Thyroid gland (tissue), 4 donors: Measurements from ENCODE around the gene RASGRP2. TPM values are rescaled to one million over a fixed set of nuclear protein-coding genes. Genes with fewer than 3 reads are reported as not detected.

Experiments
- DNase-seq, 2 donors: peaks; one replicate each; pipeline ENCODE4 v3.0.0-alpha.2; 2019
- H3K27ac ChIP-seq, 3 donors: fragments of 200-600 bp; sonication (generic); 1 replicate in 2 of 3; 2 replicates in 1 of 3; pipeline ENCODE4 v1.5.1; 2016 to 2019; ENCODE audit warnings: mild to moderate bottlenecking in 1 of 3, moderate library complexity in 1 of 3
- H3K27me3 ChIP-seq: fragments of 200-600 bp; sonication (generic); one replicate; pipeline ENCODE4 v1.5.1; 2019
- H3K36me3 ChIP-seq, 2 donors: fragments of 200-600 bp; sonication (generic); one replicate each; pipeline ENCODE4 v1.5.1; 2016 to 2019
- H3K4me1 ChIP-seq, 2 donors: fragments of 200-600 bp; sonication (generic); one replicate each; pipeline ENCODE4 v1.5.1; 2017 to 2019
- H3K4me3 ChIP-seq, 3 donors: fragments of 200-600 bp; sonication (generic); replicated peaks in 1 of 3; 1 replicate in 2 of 3; 2 replicates in 1 of 3; pipeline ENCODE4 v1.5.1; 2016; ENCODE audit warnings: mild to moderate bottlenecking in 1 of 3
- H3K9me3 ChIP-seq: fragments of 200-600 bp; sonication (generic); one replicate; pipeline ENCODE4 v1.5.1; 2017
- POLR2A ChIP-seq, 2 donors: fragments of 450-650 bp; IDR thresholded peaks; one replicate each; pipeline ENCODE4 v1.6.1; 2017; ENCODE audit warnings: antibody characterized with exemption in 2 of 2, mild to moderate bottlenecking in 2 of 2, moderate library complexity in 1 of 2
- WGBS, 2 donors: methylation state at CpG; one replicate each; pipeline ENCODE4 v1.1.5; 2017; 5-methylcytosine and 5-hydroxymethylcytosine counted together
- intact Hi-C: fragments of 100-400 bp; cut with DNase I; formaldehyde crosslinking; loops from one replicate; pipeline ENCODE4 v1.15.1; 2023
- total RNA-seq, 4 donors: library from RNA; depleted of rRNA; stranded (reverse); fragments of >200 nt; gene quantifications; one replicate each; pipeline ENCODE4 v1.2.3, GENCODE V29; 2016
- TF ChIP-seq, protein P1 (sequence below), 6 experiments: fragments of 200-600 bp in 3 of 6; fragments of 450-650 bp in 3 of 6; sonication (generic) in 3 of 6; IDR thresholded peaks; one replicate each; pipeline ENCODE4 v1.5.1; 2016 to 2019; ENCODE audit warnings: antibody characterized with exemption in 6 of 6, mild to moderate bottlenecking in 2 of 6, inconsistent platforms in 1 of 6, moderate library complexity in 1 of 6

The RASGRP2 gene
- total RNA-seq, 4 donors from 2014 or later = 2.8 to 8.9 (median 6.6) TPM

- TF ChIP-seq POLR2A (IDR thresholded peaks at IDR 0.05) = no peak
- TF ChIP-seq, protein P1, sequence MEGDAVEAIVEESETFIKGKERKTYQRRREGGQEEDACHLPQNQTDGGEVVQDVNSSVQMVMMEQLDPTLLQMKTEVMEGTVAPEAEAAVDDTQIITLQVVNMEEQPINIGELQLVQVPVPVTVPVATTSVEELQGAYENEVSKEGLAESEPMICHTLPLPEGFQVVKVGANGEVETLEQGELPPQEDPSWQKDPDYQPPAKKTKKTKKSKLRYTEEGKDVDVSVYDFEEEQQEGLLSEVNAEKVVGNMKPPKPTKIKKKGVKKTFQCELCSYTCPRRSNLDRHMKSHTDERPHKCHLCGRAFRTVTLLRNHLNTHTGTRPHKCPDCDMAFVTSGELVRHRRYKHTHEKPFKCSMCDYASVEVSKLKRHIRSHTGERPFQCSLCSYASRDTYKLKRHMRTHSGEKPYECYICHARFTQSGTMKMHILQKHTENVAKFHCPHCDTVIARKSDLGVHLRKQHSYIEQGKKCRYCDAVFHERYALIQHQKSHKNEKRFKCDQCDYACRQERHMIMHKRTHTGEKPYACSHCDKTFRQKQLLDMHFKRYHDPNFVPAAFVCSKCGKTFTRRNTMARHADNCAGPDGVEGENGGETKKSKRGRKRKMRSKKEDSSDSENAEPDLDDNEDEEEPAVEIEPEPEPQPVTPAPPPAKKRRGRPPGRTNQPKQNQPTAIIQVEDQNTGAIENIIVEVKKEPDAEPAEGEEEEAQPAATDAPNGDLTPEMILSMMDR (IDR thresholded peaks at IDR 0.05) = no peak
- H3K4me3 ChIP-seq = peak overlapping the region in 2 of 3 donors; percentile 57 to 60
- peaks cover 43 to 44% of the 10 kb centered on the region in 2 donors for H3K36me3 ChIP-seq
- WGBS, 2 donors = 22 to 33% methylated on average over 3 of the region's 3 CpGs
- H3K27me3 ChIP-seq = no peaks in the 10 kb centered on the region
- H3K4me1 ChIP-seq = peaks cover 17 to 30% of the 10 kb centered on the region in 2 donors
- DNase-seq = no peak
- H3K27ac ChIP-seq = no peak overlapping the region
- intact Hi-C loops = no loop called here
- H3K9me3 ChIP-seq = no peaks in the 10 kb centered on the region
Measured at GRCh38 chr11:64776875-64777274, 32.9 kb upstream of the RASGRP2 start.

GRCh38 chr11:64776425-64776824 lies 32.5 kb upstream of the RASGRP2 start:
- peaks cover 17 to 30% of the 10 kb centered on the region in 2 donors for H3K4me1 ChIP-seq
- peaks cover 47 to 48% of the 10 kb centered on the region in 2 donors for H3K36me3 ChIP-seq
- H3K27ac ChIP-seq = no peak overlapping the region
- DNase-seq = no peak
- no peaks in the 10 kb centered on the region for H3K27me3 ChIP-seq
- 65 to 66% methylated on average over 6 of the region's 6 CpGs for WGBS, 2 donors
- TF ChIP-seq POLR2A (IDR thresholded peaks at IDR 0.05) = no peak
- TF ChIP-seq, protein P1 (IDR thresholded peaks at IDR 0.05) = no peak
- intact Hi-C loops = no loop called here
- peak overlapping the region in 1 of 3 donors; percentile 60 for H3K4me3 ChIP-seq
- H3K9me3 ChIP-seq = no peaks in the 10 kb centered on the region

GRCh38 chr11:64774144-64774543 lies 30.2 kb upstream of the RASGRP2 start:
- H3K36me3 ChIP-seq = peaks cover 68 to 71% of the 10 kb centered on the region in 2 donors
- H3K4me3 ChIP-seq = no peak overlapping the region
- H3K27me3 ChIP-seq = no peaks in the 10 kb centered on the region
- TF ChIP-seq, protein P1 (IDR thresholded peaks at IDR 0.05) = no peak
- TF ChIP-seq POLR2A (IDR thresholded peaks at IDR 0.05) = no peak
- WGBS, 2 donors = 85% methylated on average over 5 of the region's 5 CpGs
- H3K4me1 ChIP-seq = peaks cover 11 to 23% of the 10 kb centered on the region in 2 donors
- no peak overlapping the region for H3K27ac ChIP-seq
- no peaks in the 10 kb centered on the region for H3K9me3 ChIP-seq
- intact Hi-C loops = no loop called here
- DNase-seq = no peak

DNA sequence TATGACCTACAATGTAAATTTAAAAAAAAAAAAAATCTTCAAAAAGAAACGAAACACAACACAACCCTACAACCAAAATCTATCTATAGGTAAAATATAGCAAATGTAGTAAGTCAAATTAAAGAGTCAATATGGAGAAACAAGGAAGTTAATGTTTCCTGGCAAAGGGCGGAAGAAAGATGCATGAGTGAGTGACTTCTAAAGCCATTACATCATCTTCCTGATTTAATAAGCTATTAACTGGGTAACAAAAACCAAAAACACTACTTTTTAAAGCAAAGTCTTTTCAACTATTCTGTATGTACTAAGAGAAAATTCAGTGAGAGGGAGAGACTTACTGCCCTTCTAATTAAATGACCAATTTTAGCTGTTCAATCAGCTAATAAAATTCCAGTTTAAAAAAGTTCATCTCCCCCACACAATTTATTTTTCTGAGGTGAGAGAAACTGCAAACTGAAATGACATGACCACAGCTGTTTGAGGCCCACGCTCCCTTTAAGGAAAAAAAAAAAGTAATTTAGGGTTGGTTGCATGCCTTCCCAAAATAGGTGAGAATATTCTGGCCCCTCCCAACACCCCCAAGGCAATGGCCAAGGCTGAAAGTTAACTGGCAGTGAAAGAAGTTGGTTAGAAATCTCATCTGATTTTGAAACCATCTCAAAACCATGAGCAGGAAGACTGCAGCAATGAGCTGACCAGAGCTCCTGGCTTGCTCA lies 28.5 kb upstream of the RASGRP2 start:
- no peak overlapping the region for H3K27ac ChIP-seq
- no peak overlapping the region for H3K4me3 ChIP-seq
- TF ChIP-seq, protein P1 (IDR thresholded peaks at IDR 0.05) = no peak
- no peak for TF ChIP-seq POLR2A (IDR thresholded peaks at IDR 0.05)
- H3K36me3 ChIP-seq = peaks cover 85 to 88% of the 10 kb centered on the region in 2 donors
- H3K4me1 ChIP-seq = peaks cover 11 to 23% of the 10 kb centered on the region in 2 donors
- WGBS, 2 donors = 76 to 79% methylated on average over 3 of the region's 3 CpGs
- H3K9me3 ChIP-seq = no peaks in the 10 kb centered on the region
- no peaks in the 10 kb centered on the region for H3K27me3 ChIP-seq
- DNase-seq = no peak
- intact Hi-C loops = no loop called here

DNA sequence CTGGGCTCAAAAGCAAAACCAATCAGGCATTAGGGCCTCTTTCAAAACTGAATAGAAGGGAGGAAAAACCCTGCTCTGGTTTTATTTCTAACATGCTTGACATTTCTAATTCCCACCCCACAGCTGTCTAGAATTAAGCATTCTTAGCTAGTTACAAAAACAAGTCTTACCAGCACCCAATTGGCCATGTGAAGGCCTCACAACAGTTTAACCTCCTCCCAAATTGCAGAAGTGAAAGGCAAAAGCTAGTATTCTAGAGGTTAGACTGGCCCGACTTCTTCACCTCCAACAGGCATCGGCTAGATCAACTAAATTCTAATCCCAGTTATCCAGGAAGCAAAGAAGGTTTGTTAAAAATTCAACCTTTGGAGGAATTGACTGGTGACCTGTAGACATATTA lies 27.9 kb upstream of the RASGRP2 start:
- TF ChIP-seq POLR2A (IDR thresholded peaks at IDR 0.05) = no peak
- TF ChIP-seq, protein P1 (IDR thresholded peaks at IDR 0.05) = no peak
- Histone ChIP-seq H3K4me3 (no peak overlapping the region), H3K27ac (no peak overlapping the region), H3K36me3 (peaks cover 91 to 94% of the 10 kb centered on the region in 2 donors), H3K27me3 (no peaks in the 10 kb centered on the region), H3K9me3 (no peaks in the 10 kb centered on the region), H3K4me1 (peaks cover 6 to 18% of the 10 kb centered on the region in 2 donors)
- 92 to 95% methylated on average over 2 of the region's 2 CpGs for WGBS, 2 donors
- intact Hi-C loops = no loop called here
- no peak for DNase-seq
